Nucleus accumbens (tissue), 56 donors: ENCODE data around the gene CLIP4.

ENCODE experiments used
- DNase-seq, 56 donors: peaks; one replicate each; lab custom pipeline; 2025; lab: John Stamatoyannopoulos, UW

CLIP4 gene

GRCh38 chr2:29215739-29216608 is 100.8 kb downstream of the CLIP4 start:
- no peak for DNase-seq

GRCh38 chr2:29216609-29216909 is 101.3 kb downstream of the CLIP4 start:
- no peak for DNase-seq

GRCh38 chr2:29218071-29218470 is 102.9 kb downstream of the CLIP4 start:
- DNase-seq = no peak

GRCh38 chr2:29218550-29219125 is 103.4 kb downstream of the CLIP4 start:
- no peak for DNase-seq

GRCh38 chr2:29219374-29219773 is 104.2 kb downstream of the CLIP4 start:
- no peak for DNase-seq

GRCh38 chr2:29220506-29221270 is 105.5 kb downstream of the CLIP4 start:
- no peak for DNase-seq

- no peak for DNase-seq
These were observed 107.4 kb downstream of the CLIP4 start for GRCh38 chr2:29222381-29223179.

GRCh38 chr2:29223257-29223656 is 108.0 kb downstream of the CLIP4 start:
- no peak for DNase-seq

- DNase-seq = peak in 4 of 56 donors; percentile 3 to 12 (median 4)
These were observed 108.9 kb downstream of the CLIP4 start for GRCh38 chr2:29223851-29224692.

- DNase-seq = no peak
These were observed 109.7 kb downstream of the CLIP4 start for GRCh38 chr2:29224693-29225551.

GRCh38 chr2:29225814-29226213 is 110.6 kb downstream of the CLIP4 start:
- no peak for DNase-seq

- no peak for DNase-seq
These were observed 111.2 kb downstream of the CLIP4 start for GRCh38 chr2:29226375-29226774.

GRCh38 chr2:29226808-29227207 is 111.6 kb downstream of the CLIP4 start:
- DNase-seq = no peak

GRCh38 chr2:29227935-29228675 is 112.9 kb downstream of the CLIP4 start:
- no peak for DNase-seq

GRCh38 chr2:29228947-29229346 is 113.7 kb downstream of the CLIP4 start:
- no peak for DNase-seq

- DNase-seq = no peak
These were observed 114.4 kb downstream of the CLIP4 start for GRCh38 chr2:29229640-29230039.

- no peak for DNase-seq
These were observed 116.8 kb downstream of the CLIP4 start for GRCh38 chr2:29232041-29232440.

GRCh38 chr2:29233428-29233827 is 118.2 kb downstream of the CLIP4 start:
- DNase-seq = no peak
